Measurements from ENCODE around the gene SENP1.

Gene SENP1

GRCh38 chr12:48110691-48111311, 4.9 kb upstream of the SENP1 start:
- no peak for DNase-seq

- DNase-seq: peak; percentile 14
Observed at GRCh38 chr12:48109424-48109823, 3.5 kb upstream of the SENP1 start.

- no peak for DNase-seq
Observed at GRCh38 chr12:48106681-48107613, 1.1 kb upstream of the SENP1 start.

DNA sequence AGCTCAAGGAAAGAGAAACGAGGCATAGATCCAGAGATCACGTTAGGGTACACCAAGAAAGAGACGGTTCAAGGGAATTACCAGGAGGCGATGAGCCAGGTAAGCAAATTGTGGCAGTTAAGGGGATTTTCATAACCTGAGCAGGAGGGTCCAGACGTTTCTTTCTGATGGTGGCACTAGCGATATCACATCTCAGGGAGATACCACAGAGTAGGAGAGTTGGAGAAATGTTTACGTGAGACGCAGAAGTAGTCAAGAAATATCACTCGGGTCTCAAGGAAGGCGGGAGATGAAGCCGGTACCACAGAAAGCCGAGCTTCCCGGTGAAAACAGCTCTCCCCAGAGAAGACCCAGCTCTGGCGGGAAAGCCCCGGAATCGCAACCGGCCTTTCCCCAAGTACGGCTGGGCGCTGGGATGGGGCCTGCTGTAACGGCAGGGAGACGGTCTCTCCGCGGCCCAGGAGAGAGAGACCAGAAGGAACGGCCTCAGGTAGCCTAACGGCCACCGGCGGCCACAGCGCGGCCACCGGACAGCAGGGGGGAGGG, 485 bp downstream of the SENP1 start:
- peak; percentile 31 for DNase-seq

- DNase-seq: no peak
Observed at GRCh38 chr12:48104531-48104930, 1.3 kb downstream of the SENP1 start.

DNA sequence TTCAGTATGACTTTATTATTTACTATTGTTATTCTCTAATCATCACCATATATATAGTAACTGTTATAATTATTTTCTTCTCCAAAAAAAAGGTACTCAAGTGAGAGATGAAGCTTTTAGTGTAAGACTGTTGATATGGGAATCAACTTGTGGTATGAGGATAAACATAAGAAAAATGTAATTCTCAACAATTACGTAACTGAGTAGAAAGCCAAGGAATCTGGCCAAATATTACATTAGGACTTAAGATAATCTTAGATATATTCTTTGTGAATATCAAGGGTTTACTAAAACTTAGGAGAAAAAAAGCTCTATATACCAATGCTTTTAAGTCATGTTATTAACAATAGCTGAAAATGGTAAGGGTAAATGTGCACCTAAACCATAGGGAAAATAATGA, 13.3 kb downstream of the SENP1 start:
- no peak for DNase-seq

DNA sequence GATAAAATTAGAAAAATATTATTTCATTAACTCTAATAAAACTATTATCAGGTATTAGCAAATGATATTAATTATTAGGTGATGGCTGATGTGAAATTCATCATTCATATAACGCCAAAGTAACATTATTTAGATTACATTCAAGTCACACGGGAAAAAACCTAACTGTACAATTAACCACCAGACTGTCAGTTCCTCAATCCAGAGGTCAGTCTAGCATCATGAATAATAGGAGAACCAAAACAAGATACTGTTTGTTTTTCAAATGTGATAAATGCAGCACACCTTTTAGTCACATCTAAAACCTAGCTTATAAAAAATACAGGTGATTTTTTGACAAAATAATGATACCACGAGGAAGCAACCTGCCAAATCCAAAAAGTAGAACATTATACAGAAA, 19.6 kb downstream of the SENP1 start:
- no peak for DNase-seq

DNA sequence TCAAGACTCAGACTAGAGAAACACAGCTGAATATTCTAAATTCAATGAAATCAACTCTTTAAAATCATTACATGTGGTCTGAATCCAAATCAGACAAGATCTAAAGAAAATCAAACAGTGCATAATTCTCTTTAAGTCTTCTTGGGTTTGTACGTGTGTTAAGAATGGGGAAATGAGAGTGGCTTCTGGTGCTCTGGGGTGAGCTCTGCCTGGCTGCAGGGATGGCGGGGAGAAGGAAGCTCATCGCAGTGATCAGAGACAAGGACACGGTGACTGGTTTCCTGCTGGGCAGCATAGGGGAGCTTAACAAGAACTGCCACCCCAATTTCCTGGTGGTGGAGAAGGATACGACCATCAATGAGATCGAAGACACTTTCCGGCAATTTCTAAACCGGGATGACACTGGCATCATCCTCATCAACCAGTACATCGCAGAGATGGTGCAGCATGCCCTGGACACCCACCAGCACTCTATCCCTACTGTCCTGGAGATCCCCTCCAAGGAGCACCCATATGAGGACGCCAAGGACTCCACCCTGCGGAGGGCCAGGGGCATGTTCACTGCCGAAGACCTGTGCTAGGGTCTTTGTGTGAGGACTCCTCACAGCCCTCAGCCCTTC, 20.9 kb downstream of the SENP1 start:
- no peak for DNase-seq

DNA sequence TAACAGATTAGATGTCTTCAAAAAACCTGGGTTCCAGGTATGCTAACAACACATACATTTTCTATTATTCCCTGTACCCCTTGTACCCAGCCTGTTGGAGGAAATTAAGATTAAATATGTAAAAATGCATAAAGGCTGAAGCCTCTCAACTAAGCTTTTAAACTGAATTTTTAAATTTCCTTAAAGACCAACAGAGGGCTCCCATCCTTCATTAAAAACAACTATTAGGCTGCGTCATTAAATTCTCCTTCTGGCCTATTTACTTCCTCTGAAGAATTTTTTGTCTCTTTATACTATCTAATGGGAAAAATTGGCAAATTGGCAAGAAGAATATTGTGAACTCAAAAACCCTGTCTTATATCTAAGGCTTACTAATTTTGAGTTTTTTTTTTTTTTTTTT, 21.8 kb downstream of the SENP1 start:
- DNase-seq: no peak

DNA sequence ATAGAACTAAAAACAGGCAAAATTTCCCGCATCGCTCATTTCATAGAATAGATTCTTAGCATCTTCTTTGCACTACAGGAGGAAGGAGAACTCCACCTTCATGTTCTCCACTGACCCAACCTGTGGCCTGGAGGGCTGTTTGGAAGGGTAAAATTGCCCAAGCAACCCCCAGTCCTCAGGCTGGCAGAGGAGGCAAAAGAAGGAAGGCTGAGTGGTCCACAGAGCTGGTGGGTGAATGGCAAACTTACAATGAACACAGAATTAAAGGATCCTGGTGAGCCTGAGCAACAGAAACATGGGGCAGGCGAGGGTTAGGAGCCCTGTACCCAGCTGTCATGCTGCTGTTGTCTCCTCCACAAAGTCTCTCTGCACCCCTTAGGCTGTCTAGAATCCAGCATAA, 25.1 kb downstream of the SENP1 start:
- no peak for DNase-seq

DNA sequence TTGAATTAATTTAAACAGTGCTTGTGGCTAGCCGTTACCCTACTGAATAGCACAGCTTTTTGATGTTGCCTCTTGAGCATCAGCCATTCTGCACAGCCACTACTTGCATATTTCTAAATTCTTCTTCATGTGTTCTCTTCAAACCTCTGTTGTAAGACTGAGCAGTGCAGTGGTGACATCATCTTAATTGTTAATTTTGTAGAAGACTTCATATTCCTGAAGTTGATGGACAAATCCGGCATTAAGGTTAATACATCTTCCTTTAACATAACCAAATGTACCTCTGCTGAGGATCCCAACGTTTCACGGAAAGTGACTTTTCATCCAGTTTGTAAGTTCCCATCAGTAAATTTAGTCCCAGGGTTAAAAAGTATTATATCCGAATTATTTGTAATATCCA, 25.6 kb downstream of the SENP1 start:
- no peak for DNase-seq

DNA sequence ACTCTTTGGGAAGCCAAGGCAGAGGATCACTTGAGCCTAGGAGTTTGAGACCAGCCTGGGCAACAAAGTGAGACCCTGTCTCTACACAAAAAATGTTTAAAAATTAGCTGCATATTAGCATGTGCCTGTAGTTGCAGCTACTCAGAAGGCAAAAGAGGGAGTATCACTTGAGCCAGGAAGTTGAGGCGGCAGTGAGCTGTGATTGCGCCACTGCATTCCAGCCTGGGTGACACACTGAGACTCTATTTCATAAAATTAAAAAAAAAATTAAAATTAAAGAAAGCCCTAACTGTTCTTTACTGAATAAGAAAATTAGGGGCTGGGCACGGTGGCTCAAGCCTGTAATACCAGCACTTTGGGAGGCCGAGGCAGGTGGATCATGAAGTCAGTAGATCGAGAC, 27.0 kb downstream of the SENP1 start:
- DNase-seq: no peak

GRCh38 chr12:48077111-48077510, 28.8 kb downstream of the SENP1 start:
- DNase-seq: no peak

DNA sequence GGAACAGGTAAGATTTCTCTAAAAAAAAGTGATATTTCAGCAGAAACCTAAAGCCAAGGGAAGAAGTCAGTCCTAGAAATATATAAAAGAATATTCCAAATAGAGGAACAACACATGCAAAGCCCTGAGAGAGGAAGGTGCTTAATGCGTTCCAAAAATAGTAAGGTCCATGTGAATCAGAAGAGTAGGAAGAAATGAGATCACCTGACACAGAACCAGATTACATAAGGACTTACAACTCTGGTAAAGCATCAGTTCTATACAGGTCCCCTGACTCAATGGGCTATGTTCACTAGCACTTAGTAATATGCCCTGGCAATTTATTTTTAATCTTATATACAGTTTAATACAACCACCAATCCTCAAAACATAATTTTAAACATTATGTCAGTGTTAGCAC, 30.0 kb downstream of the SENP1 start:
- no peak for DNase-seq

DNA sequence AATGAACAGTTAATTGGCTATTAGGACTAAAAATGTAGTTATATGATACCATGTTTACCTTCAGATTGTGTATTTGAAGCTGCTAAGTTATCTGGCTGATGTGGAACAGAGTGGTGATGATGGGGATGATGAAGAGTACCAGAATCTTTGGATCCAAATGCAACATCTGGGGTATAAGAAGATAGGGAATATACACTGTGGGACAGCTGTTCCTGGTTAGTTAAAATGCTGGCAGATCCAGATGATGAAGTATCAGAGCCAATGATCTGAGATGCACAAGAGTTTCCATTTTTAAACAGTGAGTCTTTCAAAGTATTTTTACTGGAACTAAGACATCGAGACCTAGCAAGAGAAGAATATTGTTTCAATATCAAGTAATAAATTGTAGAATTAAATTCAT, 31.6 kb downstream of the SENP1 start:
- DNase-seq: no peak

DNA sequence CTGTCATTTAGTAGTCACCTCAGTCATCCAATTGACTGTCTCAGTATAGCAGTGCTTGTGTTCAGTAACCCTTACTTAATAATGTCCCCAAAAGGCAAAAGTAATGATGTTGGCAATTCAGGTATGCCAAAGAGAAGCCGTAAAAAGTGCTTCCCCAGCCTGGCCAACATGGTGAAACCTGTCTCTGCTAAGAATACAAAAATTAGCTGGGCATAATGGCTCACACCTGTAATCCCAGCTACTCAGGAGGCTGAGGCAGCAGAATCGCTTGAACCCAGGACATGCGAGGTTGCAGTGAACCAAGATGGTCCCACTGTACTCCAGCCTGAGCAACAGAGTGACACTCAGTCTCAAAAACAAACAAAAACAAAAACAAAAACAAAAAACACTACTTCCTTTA, 33.6 kb downstream of the SENP1 start:
- DNase-seq: no peak

- DNase-seq: no peak
Observed at GRCh38 chr12:48071808-48072207, 34.1 kb downstream of the SENP1 start.

DNA sequence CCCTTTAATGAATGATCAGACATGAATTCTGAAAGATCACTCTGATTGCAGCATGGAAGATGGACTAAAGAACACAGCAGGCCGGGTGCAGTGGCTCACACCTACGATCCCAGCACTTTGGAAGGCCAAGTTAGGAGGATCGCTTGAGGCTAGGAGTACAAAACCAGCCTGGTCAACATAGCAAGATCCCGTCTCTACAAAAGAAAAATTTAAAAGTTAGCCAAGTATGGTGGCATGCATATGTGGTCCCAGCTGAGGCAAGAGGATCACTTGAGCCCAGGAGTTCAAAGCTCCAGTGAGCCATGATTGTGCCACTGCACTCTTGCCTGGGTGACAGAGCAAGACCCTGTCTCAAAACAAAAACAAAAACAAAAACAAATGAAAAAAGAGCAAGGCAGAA, 35.1 kb downstream of the SENP1 start:
- no peak for DNase-seq

DNA sequence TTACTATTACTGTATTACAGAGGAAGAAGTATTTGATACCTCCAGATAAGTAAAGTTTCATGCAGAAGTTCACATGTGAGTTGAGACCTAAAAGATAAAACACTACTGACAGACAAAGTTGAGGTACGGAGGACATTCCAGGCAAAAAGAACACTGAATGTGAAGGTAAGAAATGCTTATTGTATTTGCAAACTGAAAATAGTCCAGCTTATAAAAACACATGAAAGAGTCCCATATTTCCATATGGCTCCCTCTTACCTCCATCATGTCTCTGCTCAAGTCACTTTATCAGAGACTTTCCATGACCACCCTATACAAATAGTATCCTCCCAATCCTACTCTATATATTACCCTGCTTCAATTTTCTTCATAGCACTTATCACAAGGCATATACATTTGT, 35.8 kb downstream of the SENP1 start:
- DNase-seq: no peak

GRCh38 chr12:48069241-48069640, 36.6 kb downstream of the SENP1 start:
- no peak for DNase-seq

GRCh38 chr12:48068457-48068856, 37.4 kb downstream of the SENP1 start:
- no peak for DNase-seq

DNA sequence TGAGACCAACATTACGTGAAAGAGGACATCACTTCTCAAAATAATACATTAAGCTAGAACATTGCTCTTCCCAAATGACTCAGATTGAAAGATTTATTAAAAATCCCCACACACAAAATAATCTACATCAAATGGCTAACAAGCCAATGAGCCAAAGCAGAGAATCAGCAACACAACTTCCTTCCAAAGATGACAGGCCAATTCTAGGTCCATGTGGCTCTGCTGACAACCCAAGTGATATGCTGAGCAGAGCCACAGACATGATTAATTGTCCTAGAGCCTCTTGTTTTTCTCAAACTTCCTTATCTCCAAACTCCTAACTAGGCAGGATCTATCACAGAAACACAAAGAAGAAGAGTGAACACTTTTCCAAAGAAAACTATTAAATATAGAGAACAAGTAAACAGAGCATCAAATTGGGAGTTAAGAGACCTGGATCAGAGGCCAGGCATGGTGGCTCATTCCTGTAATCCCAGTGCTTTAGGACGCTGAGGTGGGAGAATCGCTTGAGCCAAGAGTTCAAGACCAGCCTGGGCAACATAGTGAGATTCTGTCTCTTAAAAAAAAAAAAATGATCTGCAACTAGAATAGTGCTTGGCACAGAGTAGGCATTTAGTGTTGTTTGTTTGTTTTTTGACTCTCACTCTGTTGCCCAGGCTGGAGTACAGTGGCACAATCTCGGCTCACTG, 38.5 kb downstream of the SENP1 start:
- no peak for DNase-seq

DNA sequence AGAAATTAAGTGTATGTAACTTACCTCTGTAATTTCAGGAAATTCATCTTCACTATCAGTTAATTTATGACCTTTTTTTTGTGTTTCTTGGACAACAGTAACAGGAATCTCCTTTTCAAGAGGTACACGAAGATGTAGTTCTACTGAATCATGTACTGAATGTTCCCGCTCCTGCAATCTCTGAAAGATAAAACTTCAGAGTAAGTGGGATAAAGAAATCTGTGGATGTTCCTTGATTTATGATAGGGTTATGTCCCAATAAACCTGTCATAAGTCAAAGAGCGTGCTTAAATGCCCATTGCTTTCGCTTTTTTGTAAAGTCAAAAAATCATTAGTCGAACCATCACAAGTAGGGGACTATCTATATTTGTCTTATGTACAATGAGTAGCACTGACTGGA, 40.8 kb downstream of the SENP1 start:
- DNase-seq: no peak

All from activated CD4-positive, alpha-beta T cell treated with anti-CD3 and anti-CD28 coated beads, Interleukin-2, amount 50 U/mL, for 16 hours (primary cell).